HG03066 (cell line): ENCODE measurements around the gene OCIAD2.
"Not testable (repeated sequence)": the region's sequence is repeated elsewhere in the genome, so short reads cannot be mapped to it uniquely, and the experiment has no call there.

Experiments
- ATAC-seq: cut with Tn5 transposase; IDR thresholded peaks from one replicate; pipeline ENCODE4 v1.9.1; 2021; ENCODE audit warnings: low read depth; ENCODE audit not compliant: unreplicated experiment

The OCIAD2 gene, protein sequence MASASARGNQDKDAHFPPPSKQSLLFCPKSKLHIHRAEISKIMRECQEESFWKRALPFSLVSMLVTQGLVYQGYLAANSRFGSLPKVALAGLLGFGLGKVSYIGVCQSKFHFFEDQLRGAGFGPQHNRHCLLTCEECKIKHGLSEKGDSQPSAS

DNA sequence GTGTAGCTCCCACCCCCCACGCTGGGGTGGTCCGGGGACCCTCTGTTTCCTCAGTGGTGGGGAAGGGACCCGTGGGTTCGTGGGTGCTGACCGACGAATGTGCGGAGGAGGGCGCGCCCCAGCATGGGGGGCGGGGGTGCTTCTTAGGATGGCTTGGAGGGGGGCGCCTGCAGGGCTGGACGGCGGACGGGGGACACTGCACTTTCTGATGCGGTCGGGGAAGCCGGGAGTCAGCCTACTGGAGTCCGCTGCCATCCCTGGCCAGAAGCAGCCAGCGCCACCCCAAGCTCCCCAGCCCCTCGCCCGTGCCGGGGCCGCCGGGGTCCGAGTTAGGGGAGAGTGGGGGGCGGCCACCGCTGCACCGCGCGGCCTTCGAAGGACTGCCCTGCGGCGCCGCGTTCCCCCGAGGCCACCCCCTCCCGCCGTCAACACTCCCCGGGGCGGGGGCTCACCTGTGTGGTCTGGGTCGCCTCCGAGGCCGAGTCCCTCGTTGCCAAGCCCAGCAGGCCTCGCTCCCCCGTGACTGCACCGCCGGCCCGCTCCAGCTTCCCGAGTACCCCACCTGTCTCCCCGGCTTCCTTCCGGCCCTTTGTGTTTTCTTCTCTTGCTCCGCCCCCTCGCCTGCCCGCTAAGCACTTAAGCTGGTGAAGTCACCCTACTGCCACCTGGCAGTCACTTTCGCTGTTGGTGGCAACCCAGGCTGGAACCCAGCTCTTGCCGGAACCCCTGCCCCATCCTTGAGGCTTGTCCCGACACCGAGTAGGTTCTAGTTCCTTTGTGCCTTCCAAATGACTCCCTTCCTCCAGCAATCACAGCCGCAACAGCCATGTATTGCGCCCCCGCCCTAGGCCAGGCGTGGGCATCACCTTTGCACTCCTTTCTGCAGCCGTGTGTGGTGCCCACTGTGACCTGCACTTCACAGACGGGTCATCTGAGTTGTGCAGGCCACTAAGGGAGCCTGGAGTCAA lies at the start of gene OCIAD2:
OCIAD2 (minus strand) TSS at position 569 of the 968 bp plus-strand sequence. CDS start 2,225 bp downstream, outside the sequence.
- ATAC-seq: peak; percentile 97

DNA sequence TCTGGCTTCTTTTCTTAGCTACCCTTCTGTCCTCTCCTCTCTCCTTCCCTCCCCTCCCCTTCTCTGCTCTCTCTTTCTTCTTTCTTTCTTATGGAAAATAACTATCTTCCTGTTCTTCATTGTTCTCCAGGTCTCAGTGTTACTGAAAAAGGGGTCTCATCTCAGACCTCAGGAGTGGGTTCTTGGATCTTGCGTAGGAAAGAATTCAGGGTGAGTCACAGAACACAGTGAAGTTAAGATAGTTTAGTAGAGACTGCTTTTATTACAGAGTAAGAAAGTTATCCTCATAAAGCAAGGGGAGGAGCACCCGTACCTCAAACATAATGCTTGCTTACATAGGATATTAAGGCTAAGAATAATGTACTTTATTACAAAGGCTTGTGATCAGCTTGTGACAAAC lies 47.7 kb upstream of the OCIAD2 start:
- ATAC-seq: no peak

DNA sequence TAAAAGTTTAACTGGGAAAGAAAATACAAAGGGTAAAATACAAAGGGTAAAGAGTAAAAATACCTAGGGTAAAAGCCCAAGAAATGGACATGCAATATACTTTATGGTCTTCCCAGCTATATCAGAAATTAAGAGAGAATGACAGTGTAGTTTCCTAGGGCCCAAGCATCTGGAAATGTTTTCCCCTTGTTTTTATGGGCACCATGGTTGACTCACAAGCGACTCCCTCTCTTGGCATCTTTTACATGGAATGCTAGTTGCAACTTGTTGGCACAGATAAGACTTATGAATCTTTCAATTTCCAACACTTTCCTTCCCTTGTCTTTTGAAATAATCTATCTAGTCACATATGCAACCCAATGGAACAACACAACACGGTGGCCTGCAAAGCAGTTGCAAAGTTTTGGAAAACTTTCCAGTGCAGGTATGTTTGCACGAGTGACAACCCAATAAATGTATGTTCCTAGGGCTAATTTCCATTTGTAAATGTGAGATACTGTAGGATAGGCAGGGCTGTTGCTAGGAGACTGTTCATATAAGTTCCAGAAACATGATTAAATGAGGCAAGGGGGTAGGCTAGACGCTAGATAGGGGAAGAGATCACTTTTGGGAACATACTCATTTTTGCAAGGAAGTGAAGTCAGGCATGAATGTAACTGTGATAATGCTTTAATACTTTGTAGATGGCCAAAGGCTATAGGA lies 43.1 kb upstream of the OCIAD2 start:
- ATAC-seq: no peak

DNA sequence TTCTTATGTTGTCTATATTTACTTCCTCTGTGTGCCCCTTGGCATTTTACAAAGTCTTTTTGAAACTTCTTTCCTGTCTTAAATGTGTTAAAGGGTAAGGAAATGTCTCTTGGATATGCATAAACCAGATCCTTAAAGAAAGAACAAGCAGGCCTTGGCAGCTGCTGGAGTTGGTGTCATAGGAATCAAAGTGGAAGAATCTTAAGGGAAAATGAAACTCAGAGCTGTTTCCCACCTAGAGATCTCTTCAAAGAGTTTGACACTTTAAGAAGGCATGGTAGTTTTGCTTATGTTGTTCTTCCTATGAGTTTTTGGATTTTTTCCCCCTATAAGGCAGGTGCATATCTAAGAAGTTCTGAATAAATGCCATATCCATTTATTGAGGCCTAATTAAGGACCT lies 42.5 kb upstream of the OCIAD2 start:
- no peak for ATAC-seq

DNA sequence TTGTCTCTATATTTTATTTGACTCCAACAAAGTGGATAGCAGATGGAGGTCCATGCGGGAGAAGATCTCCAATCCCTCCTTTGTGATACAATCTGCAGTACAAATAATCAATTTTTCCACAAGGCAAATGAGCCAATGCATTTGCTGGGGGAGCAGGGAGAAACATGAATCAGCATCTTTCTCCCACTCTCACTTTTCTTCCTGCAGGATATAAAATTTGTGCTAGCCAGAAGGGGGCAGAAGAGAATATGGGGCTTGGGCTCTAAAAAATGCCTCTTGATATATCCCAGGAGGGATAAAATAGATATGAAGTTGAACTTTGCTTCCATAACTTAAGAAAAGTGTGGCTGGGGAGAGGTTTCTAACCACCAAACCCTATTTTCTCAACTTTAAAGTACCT lies 41.2 kb upstream of the OCIAD2 start:
- no peak for ATAC-seq

DNA sequence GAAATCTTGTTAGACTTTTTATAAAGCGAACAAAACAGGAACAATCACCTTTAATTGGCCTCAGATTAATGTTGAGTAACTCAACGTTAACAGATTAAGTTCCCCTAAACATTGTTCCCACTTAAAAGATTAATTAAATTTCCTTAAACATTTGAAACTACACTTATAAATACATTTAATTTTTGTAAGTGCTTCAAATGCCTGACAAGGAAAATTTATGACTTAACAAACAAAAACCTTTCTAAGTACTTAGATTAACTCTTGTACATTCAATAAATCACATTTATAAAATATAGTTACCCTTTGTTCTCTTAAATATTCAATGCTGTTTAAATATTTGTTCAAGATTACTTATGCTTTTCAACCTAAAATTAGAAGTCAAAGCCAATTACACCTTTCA lies 39.4 kb upstream of the OCIAD2 start:
- no peak for ATAC-seq

DNA sequence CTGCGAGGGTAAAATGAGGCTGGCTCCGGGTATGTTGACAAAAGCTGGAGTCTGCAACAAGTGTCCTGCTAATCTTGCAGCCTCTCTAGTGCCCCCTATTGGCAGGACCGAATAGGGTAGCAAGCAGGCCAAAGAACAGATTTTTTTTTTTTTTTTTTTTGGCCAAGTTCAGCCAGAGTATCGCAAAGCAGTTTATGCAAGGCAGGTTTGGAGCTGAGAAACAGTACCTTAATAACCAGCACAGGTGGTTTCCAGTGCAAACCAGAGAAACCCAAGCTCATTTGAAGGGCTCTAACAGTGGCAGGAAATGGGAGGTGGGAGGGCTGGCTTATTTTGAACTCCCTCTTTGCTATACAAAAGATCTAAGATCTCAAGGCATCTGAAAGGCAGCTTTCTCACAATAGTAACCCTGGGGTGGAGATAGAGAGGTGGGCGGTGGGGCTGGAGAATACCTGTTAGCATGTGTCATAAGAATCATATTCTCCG lies 38.2 kb upstream of the OCIAD2 start:
- ATAC-seq: no peak

DNA sequence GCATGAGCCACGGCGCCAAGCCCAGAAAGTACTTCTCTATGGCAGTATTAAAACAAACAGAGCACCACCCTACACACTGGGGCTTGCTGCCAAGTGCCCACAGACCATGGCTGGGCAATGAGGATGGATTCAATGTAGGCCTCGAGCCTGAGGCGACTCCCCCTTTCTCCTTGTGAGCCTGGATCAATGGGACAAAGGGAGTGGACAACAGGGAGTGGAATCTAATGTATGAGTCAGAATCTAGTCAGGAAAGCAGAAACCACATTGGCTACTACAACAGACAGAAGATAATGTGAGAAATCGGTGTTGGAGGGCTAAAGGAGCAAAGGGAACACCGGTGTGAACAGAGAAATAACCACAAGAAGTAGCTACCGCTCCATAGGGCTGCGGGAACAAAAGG lies 37.7 kb upstream of the OCIAD2 start:
- no peak for ATAC-seq

DNA sequence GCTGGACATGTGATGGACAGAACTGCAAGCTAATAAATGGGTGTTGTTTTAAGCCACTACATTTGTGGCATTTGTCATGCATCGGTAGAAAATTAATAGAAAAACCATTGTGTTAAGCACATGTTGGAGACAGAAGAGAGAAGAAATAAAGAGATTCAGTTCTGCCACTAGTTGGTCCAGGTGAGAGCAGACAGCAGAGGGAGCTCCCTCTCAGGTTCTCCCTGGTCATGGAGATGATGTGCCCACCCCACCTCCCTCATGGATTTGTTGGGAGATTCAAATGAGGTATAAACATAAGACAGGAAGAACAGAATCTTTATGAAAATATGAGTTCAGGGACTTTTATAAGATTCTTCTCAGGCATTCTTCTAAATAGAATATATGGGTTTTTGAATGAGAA lies 36.8 kb upstream of the OCIAD2 start:
- ATAC-seq: no peak

DNA sequence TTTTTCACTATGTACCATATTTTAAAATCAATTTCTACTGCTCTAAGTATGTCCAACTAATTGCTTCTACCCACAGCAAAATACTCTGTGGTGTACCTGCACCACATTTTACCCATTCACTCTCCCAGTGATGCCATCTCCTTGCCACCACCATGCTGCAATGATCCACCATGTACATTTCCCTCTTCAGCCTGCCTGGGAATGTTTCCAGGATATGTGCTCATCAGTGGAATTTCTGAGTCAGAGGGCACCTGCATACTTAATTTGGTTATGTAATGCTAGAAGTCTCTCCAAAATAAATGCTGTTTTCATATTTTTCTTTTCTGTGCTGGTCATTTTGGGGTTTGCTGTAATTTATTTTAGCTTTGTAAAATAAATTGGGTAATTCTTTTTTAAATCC lies 33.2 kb upstream of the OCIAD2 start:
- no peak for ATAC-seq

DNA sequence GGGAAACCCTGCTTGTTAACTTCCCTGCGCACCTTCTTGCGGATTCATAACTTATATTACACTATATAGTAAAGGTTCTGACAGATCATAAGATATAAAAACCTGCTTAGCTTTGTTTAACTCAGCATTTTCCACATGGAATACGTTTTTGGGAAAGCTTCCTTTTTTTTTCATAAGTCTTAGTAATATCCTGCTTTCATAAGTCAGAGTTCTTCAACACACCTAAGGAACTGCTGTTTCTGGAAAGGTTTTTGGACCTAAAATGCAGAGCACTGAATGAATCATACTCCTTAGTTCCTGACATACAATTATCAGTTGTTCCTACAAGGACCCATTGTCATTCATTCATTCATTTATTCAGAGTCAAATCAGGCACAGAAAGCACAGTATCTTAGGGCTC lies 32.3 kb upstream of the OCIAD2 start:
- ATAC-seq: no peak

DNA sequence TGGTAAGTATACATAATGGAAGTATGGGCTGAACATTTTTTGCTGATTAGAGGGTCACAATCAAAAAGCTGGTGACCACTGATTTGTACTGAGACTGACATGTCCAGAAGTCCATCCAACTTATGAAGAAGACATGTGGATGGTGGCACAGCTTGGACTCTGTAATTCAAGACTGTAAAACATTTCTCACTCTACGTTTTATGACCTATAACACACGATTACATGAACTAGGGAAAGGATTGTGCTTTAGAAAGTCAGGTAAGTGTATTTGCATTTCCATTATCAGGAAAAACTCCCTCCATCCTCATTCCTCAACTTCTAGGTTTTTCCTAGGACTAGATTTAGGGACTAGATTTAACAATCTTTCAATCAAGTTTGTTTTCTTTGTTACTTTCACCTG lies 30.5 kb upstream of the OCIAD2 start:
- no peak for ATAC-seq

DNA sequence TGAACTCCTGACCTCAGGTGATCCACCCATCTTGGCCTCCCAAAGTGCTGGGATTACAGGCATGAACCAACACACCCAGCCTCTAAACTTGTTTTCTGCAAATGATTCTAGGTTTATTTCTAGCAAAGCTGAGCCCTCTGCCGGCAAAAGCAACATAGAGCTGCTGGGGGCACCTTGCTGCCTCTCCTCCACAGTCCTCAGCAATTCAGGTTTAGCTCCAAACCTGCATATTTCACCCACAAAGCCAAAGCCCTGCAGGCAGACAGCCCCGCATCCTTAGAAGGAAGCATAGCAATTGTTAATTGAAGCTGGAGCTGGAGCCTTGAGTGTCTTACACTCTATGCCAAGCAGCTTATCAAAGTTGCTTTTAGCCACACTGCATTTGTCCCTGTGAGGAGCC lies 24.9 kb upstream of the OCIAD2 start:
- no peak for ATAC-seq

DNA sequence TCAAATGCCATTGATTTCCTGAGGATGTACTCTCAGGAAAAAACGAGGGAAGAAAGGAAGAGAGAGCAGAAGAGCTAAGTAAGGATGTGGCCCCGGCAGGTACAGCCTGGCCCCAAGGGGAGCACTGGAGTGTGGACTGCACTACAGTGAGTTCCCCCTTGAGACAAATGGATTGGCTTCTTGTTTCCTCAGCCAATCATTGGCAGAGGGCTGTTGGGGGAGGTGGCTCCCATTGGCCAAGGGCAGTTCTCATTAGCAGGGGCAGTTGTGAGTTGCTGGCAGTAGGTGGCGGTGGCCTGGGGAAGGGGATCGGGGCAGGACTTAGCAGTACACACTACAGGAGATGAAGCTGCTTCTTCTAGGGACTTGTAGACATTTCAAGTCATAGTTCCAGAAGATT lies 24.1 kb upstream of the OCIAD2 start:
- ATAC-seq: no peak

DNA sequence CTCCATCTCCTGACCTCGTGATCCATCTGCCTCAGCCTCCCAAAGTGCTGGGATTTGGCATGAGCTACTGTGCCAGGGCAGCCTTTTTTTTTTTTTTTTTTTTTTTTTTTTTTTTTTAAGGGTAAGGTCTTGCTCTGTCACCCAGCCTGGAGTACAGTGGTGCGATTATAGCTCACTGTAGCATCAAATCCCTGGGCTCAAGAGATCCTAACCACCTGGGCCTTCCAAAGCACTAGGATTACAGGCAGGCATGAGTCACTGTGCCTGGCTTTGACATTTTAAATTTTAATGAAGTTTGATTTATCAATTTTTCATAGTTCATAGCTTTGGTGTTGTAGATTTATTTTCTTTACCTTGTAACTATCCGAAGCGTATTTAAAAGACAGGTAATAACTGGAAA lies 17.8 kb upstream of the OCIAD2 start:
- ATAC-seq: no peak

DNA sequence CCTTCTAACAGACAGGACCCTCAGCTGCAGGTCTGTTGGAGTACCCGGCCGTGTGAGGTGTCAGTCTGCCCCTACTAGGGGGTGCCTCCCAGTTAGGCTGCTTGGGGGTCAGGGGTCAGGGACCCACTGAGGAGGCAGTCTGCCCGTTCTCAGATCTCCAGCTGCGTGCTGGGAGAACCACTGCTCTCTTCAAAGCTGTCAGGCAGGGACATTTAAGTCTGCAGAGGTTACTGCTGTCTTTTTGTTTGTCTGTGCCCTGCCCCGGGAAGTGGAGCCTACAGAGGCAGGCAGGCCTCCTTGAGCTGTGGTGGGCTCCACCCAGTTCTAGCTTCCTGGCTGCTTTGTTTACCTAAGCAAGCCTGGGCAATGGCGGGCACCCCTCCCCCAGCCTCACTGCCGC lies 16.5 kb upstream of the OCIAD2 start:
- not testable (repeated sequence) for ATAC-seq

DNA sequence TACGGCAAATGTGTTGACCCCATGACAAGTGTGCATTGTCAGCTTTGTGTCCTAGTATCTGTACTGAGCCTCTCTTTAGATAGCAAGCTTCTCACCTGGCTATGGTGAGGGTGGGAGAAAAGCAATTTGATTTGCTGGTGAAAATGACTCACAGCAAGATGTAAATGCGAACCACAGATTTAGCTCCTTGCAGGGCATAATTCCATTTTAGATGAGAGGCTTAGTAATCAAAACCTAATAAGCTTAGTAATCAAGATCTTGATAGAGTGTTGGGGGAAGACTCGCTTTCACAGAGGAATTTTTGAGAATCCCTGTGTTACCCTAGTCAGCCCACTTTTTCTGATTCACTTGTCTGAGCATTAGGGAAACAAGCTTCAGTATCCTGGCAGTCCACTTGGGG lies 7.7 kb upstream of the OCIAD2 start:
- ATAC-seq: no peak

DNA sequence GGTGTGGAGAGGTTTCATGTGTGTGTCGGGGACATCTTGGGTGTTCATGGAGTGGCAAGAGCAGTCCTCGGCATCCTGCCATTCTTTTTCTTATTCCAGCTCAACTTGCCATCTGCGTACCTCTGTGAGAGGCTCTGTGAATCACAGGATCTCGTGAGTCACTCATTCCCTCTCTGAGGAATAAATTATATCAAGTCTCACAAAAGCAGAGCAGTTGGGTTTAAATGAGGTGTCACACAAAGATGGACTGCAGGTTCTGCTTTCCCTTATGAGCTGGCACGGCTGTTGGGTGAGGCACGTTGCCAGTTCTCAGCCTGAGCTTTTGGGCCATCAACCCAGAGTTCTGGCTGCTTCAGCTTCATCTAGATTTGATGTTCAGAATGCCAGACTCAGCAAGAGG lies 6.8 kb upstream of the OCIAD2 start:
- no peak for ATAC-seq

DNA sequence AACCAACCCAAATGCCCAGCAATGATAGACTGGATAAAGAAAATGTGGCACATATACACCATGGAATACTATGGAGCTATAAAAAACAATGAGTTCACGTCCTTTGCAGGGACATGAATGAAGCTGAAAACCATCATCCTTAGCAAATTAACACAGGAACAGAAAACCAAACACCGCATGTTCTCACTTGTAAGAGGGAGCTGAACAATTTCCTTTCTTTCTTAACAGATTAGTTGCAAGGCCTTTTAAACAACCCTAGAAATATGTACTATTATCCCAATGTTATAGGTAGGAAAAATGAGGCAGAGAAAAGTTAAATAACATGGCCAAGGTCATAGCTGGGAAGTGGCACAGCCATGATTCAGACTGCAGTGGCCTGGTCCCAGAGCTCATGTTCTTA lies 5.8 kb upstream of the OCIAD2 start:
- no peak for ATAC-seq

DNA sequence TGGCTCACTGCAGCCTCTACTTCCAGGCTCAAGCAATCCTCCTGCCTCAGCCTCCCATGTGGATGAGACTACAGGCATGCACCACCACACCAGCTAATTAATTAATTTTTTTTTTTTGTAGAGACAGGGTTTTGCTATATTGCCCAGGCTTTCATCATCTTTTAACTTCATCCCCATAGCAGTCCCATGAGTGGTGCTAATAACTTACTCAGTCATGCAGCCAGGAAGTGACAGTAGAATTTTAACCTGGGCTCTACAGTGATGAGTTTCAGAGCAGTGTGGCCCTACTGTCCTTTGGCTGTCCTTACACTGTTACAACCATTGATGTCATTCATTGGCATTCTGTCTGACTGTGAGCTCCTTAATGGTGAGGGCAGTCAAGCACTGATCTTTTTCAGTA lies 3.9 kb upstream of the OCIAD2 start:
- ATAC-seq: no peak

DNA sequence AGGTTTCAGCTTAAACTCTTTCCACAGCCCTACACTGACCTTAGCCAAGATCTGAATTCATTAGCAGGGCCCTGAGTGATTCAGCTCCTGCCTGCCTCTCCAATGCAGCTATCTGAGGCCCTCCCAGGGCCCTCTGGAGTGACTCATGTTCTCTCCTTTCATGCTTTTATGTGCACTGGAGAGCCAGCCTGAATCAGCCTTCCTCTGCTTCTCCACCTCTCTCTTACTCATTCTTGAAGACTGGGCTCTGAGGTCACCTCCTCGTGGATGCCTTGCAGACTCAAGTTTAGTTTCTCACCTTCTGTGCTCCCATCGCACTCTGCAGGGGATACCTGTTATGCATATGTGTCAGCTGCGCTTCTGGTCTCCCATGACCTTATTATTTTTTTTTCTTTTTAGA lies 3.1 kb upstream of the OCIAD2 start:
- ATAC-seq: no peak
